ENCODE results near the gene SPNS1. TPM values are rescaled to one million over a fixed set of nuclear protein-coding genes. Genes with fewer than 3 reads are reported as not detected.

Gene SPNS1
- total and polyA plus RNA-seq, 2 of the 8 experiments (the other 6 are each of a cell fraction or from before 2014, with no cell fraction given): 48.8 to 66.9 TPM

- no peak for TF ChIP-seq CHD7 (IDR thresholded peaks at IDR 0.05; ENCODE audit: insufficient replicate concordance, low read length)
- TF ChIP-seq ZNF274 (IDR thresholded peaks at IDR 0.05; ENCODE audit: borderline replicate concordance, extremely low read depth, low read length): no peak
- no peak for TF ChIP-seq E2F6 (IDR thresholded peaks at IDR 0.05)
- TF ChIP-seq POLR2A (IDR thresholded peaks at IDR 0.05; ENCODE audit: control extremely low read depth in 1 of 2, low read depth in 2 of 2, low read length in 2 of 2): peak in 1 of 2 experiments; percentile 47; a peak in 1 of 3 replicates
- TF ChIP-seq CTBP2 (IDR thresholded peaks at IDR 0.05; ENCODE audit: borderline replicate concordance, insufficient read depth, insufficient read length, low read length): no peak
- peak; percentile 55 for TF ChIP-seq KDM4A (IDR thresholded peaks at IDR 0.05; ENCODE audit: low read depth, low read length, severe bottlenecking)
- no peak for TF ChIP-seq SIRT6 (IDR thresholded peaks at IDR 0.05; ENCODE audit: low read length)
- TF ChIP-seq BRCA1 (IDR thresholded peaks at IDR 0.05; ENCODE audit: low read depth, low read length): no peak
- TF ChIP-seq POLR2AphosphoS5 (IDR thresholded peaks at IDR 0.05; ENCODE audit: low read depth, low read length): peak; percentile 70; the same call in 1 of the 2 replicates
- TF ChIP-seq CREB1 (IDR thresholded peaks at IDR 0.05): peak; percentile 87
Measured at GRCh38 chr16:28950648-28951409, 23.7 kb upstream of the SPNS1 start, which contains the start of gene NFATC2IP (continued).

Measured in H1 (cell line).